GM12878 (cell line): ENCODE data around the gene FOSB. TPM values are rescaled to one million over a fixed set of nuclear protein-coding genes. Genes with fewer than 3 reads are reported as not detected.

ENCODE experiments used
- ATF7 ChIP-seq: fragments of 450-650 bp; IDR thresholded peaks from 2 replicates; pipeline ENCODE4 v1.6.1; 2016; ENCODE audit warnings: low read depth, mild to moderate bottlenecking
- CBFB ChIP-seq: IDR thresholded peaks from 2 replicates; pipeline ENCODE4 v1.6.1; 2016; ENCODE audit warnings: antibody characterized with exemption, low read depth
- CBX5 ChIP-seq: sonication (generic); IDR thresholded peaks from 2 replicates; pipeline ENCODE4 v1.6.1; 2016; ENCODE audit warnings: low read depth, moderate library complexity, mild to moderate bottlenecking, inconsistent platforms
- CHD4 ChIP-seq: fragments of 200-600 bp; sonication (generic); IDR thresholded peaks from 2 replicates; pipeline ENCODE4 v1.6.1; 2016; ENCODE audit warnings: mild to moderate bottlenecking
- ETV6 ChIP-seq, 2 experiments: fragments of 450-650 bp in 1 of 2; IDR thresholded peaks in 1 of 2; conservative IDR thresholded peaks in 1 of 2; 2 replicates each; pipeline ENCODE4 v1.6.1; 2014; ENCODE audit warnings: antibody characterized with exemption in 1 of 2, borderline replicate concordance in 1 of 2, low read depth in 1 of 2, mild to moderate bottlenecking in 1 of 2, moderate library complexity in 1 of 2
- HCFC1 ChIP-seq: fragments of 150-350 bp; IDR thresholded peaks from 2 replicates; pipeline ENCODE4 v1.6.1; 2014; ENCODE audit warnings: low read length
- IRF4 ChIP-seq: IDR thresholded peaks from 2 replicates; pipeline ENCODE4 v1.6.1; 2011; ENCODE audit warnings: low read depth, low read length
- JUND ChIP-seq: IDR thresholded peaks from 2 replicates; pipeline ENCODE4 v1.6.1; 2012; ENCODE audit warnings: low read depth, mild to moderate bottlenecking, low read length, improper control_type of control experiment, moderate library complexity
- MEF2A ChIP-seq: IDR thresholded peaks from 2 replicates; pipeline ENCODE4 v1.6.1; 2011; ENCODE audit warnings: low read depth, mild to moderate bottlenecking, low read length, moderate library complexity; ENCODE audit not compliant: insufficient read depth
- MTA2 ChIP-seq: fragments of 450-650 bp; IDR thresholded peaks from 2 replicates; pipeline ENCODE4 v1.6.1; 2016; ENCODE audit warnings: low read depth, mild to moderate bottlenecking, moderate library complexity
- NFXL1 ChIP-seq: fragments of 450-650 bp; IDR thresholded peaks from 2 replicates; pipeline ENCODE4 v1.6.1; 2017; ENCODE audit warnings: antibody characterized with exemption, mild to moderate bottlenecking, borderline replicate concordance
- PAX5 ChIP-seq: IDR thresholded peaks from 2 replicates; pipeline ENCODE4 v1.6.1; 2011; ENCODE audit warnings: low read depth, low read length, borderline replicate concordance
- PAX8 ChIP-seq: fragments of 450-650 bp; IDR thresholded peaks from 2 replicates; pipeline ENCODE4 v1.6.1; 2017; ENCODE audit warnings: mild to moderate bottlenecking, moderate library complexity
- RBBP5 ChIP-seq: fragments of 200-600 bp; sonication (generic); conservative IDR thresholded peaks from 2 replicates; pipeline ENCODE4 v1.6.1; 2016
- RELA ChIP-seq: fragments of 450-650 bp; IDR thresholded peaks from 2 replicates; pipeline ENCODE4 v1.8.0; 2014; ENCODE audit warnings: borderline replicate concordance; ENCODE audit not compliant: partially characterized antibody
- SREBF2 ChIP-seq: IDR thresholded peaks from 2 replicates; pipeline ENCODE4 v1.6.1; 2012; ENCODE audit warnings: mild to moderate bottlenecking, low read length
- SUZ12 ChIP-seq: fragments of 200-600 bp; sonication (generic); IDR thresholded peaks from one replicate; pipeline ENCODE4 v1.6.1; 2018; ENCODE audit warnings: antibody characterized with exemption, mild to moderate bottlenecking; ENCODE audit not compliant: unreplicated experiment
- TARDBP ChIP-seq: IDR thresholded peaks from 2 replicates; pipeline ENCODE4 v1.6.1; 2016; ENCODE audit warnings: borderline replicate concordance
- polyA plus RNA-seq, 11 experiments: library from polyadenylated mRNA; depleted of rRNA in 4 of 11; unstranded in 6 of 11; stranded (reverse) in 5 of 11; fragments of >200 nt; fragmentation: Nextera tagmentation in 4 of 11; fragmentation: Illumina TruSeq in 1 of 11; extraction: Ambion mirVana in 4 of 11; extraction: Trizol in 1 of 11; gene quantifications; 1 replicate in 1 of 11; 2 replicates in 10 of 11; pipeline versions ENCODE4 v1.2.1 to v1.2.3, GENCODE V29; 2011 to 2016; ENCODE audit warnings: inconsistent platforms in 2 of 11, missing spikeins in 2 of 11, low read depth in 1 of 11
- total RNA-seq, 4 experiments: library from RNA; depleted of rRNA in 3 of 4; stranded (reverse); fragments of >200 nt in 3 of 4; fragmentation: Illumina TruSeq in 1 of 4; extraction: Trizol in 1 of 4; gene quantifications; 2 replicates each; pipeline versions ENCODE4 v1.2.1 to v1.2.3, GENCODE V29; 2013 to 2021
- TF ChIP-seq, protein P1 (sequence below): IDR thresholded peaks from 2 replicates; pipeline ENCODE4 v1.6.1; 2011; ENCODE audit warnings: low read depth, low read length, improper control_type of control experiment, borderline replicate concordance
- TF ChIP-seq, protein P2 (sequence below): IDR thresholded peaks from 2 replicates; pipeline ENCODE4 v1.6.1; 2012; ENCODE audit warnings: low read depth, low read length, improper control_type of control experiment
- TF ChIP-seq, protein P3 (sequence below): IDR thresholded peaks from 2 replicates; pipeline ENCODE4 v1.6.1; 2012; ENCODE audit warnings: low read length, inconsistent platforms
- TF ChIP-seq, protein P4 (sequence below): fragments of 450-650 bp; IDR thresholded peaks from 2 replicates; pipeline ENCODE4 v1.6.1; 2017; ENCODE audit warnings: mild to moderate bottlenecking, moderate library complexity
- TF ChIP-seq, protein P5 (sequence below), 3 experiments: IDR thresholded peaks in 2 of 3; conservative IDR thresholded peaks in 1 of 3; 2 replicates each; pipeline ENCODE4 v1.5.1; 2011; ENCODE audit warnings: low read depth in 3 of 3, low read length in 3 of 3, mild to moderate bottlenecking in 3 of 3, control low read depth in 2 of 3, moderate library complexity in 2 of 3, inconsistent platforms in 1 of 3, mixed read lengths in 1 of 3; ENCODE audit not compliant: control insufficient read depth in 2 of 3, insufficient read depth in 1 of 3; ENCODE audit errors: extremely low read depth in 1 of 3

The FOSB gene
- total and polyA plus RNA-seq, 10 of the 15 experiments (the other 5 are each of a cell fraction or from before 2014, with no cell fraction given) = 0.06 to 0.56 (median 0.26) TPM

DNA sequence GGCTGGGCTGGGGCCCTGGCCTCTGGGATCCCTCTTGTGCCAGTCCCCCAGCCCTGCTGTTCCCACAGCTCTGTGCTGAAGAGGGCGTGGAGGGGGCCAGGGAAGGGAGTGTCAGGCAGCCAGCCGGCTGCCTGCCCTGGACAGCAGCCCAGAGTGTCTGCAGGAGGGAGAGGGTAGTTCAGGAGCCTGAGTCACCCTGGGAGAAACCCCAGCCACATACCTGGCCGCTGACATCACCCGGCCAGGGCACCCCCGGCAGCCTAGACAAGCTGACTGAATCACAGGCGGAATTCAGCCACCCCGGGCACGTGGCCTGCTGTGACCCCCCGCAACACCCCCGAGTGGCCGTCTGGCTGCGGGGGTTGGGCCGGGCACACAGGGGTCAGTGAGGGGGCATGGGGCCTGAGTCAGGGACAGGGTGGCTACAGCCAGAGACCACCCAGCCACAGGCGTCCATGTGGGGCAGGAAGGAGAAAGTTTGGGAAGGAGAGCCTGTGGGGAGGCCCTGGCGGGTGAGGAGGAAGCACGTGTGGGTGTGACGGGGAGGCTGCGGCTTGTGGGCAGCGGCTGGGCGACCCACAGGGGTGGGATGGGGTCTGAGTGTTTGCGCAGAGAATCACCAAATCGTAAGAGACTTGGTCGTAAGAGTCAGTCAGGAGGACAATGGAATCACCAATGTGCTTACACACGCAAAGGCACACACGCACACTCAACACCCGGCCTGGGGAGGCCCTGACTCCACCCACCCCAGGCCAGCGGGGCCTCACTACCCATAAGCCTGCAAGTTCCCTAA lies 11.9 kb upstream of the FOSB start (continued):
- TF ChIP-seq ATF7 = peak; percentile 64
- TF ChIP-seq NFXL1 = no peak
- TF ChIP-seq, protein P1, sequence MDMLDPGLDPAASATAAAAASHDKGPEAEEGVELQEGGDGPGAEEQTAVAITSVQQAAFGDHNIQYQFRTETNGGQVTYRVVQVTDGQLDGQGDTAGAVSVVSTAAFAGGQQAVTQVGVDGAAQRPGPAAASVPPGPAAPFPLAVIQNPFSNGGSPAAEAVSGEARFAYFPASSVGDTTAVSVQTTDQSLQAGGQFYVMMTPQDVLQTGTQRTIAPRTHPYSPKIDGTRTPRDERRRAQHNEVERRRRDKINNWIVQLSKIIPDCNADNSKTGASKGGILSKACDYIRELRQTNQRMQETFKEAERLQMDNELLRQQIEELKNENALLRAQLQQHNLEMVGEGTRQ = no peak
- no peak for TF ChIP-seq IRF4
- TF ChIP-seq, protein P2, sequence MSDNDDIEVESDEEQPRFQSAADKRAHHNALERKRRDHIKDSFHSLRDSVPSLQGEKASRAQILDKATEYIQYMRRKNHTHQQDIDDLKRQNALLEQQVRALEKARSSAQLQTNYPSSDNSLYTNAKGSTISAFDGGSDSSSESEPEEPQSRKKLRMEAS = peak; percentile 18; the same call in 1 of the 2 replicates
- no peak for TF ChIP-seq RELA
- TF ChIP-seq JUND = peak; percentile 35; the same call in 1 of the 2 replicates
- TF ChIP-seq, protein P3, sequence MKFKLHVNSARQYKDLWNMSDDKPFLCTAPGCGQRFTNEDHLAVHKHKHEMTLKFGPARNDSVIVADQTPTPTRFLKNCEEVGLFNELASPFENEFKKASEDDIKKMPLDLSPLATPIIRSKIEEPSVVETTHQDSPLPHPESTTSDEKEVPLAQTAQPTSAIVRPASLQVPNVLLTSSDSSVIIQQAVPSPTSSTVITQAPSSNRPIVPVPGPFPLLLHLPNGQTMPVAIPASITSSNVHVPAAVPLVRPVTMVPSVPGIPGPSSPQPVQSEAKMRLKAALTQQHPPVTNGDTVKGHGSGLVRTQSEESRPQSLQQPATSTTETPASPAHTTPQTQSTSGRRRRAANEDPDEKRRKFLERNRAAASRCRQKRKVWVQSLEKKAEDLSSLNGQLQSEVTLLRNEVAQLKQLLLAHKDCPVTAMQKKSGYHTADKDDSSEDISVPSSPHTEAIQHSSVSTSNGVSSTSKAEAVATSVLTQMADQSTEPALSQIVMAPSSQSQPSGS = no peak
- TF ChIP-seq, protein P4, sequence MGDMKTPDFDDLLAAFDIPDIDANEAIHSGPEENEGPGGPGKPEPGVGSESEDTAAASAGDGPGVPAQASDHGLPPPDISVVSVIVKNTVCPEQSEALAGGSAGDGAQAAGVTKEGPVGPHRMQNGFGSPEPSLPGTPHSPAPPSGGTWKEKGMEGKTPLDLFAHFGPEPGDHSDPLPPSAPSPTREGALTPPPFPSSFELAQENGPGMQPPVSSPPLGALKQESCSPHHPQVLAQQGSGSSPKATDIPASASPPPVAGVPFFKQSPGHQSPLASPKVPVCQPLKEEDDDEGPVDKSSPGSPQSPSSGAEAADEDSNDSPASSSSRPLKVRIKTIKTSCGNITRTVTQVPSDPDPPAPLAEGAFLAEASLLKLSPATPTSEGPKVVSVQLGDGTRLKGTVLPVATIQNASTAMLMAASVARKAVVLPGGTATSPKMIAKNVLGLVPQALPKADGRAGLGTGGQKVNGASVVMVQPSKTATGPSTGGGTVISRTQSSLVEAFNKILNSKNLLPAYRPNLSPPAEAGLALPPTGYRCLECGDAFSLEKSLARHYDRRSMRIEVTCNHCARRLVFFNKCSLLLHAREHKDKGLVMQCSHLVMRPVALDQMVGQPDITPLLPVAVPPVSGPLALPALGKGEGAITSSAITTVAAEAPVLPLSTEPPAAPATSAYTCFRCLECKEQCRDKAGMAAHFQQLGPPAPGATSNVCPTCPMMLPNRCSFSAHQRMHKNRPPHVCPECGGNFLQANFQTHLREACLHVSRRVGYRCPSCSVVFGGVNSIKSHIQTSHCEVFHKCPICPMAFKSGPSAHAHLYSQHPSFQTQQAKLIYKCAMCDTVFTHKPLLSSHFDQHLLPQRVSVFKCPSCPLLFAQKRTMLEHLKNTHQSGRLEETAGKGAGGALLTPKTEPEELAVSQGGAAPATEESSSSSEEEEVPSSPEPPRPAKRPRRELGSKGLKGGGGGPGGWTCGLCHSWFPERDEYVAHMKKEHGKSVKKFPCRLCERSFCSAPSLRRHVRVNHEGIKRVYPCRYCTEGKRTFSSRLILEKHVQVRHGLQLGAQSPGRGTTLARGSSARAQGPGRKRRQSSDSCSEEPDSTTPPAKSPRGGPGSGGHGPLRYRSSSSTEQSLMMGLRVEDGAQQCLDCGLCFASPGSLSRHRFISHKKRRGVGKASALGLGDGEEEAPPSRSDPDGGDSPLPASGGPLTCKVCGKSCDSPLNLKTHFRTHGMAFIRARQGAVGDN = no peak
- TF ChIP-seq TARDBP = no peak
- no peak for TF ChIP-seq HCFC1
- TF ChIP-seq CBX5 = no peak
- TF ChIP-seq SUZ12 = no peak
- no peak for TF ChIP-seq CHD4
- no peak for TF ChIP-seq PAX5
- no peak; the same call in 1 of the 2 replicates for TF ChIP-seq MTA2
- 0 out of 2 replicates have a peak, but pooled peaks have one; percentile 12 for TF ChIP-seq CBFB
- no peak for TF ChIP-seq ETV6 (conservative IDR thresholded peaks at IDR 0.05 in 1 of 2, IDR thresholded peaks at IDR 0.05 in 1 of 2; ENCODE audit: borderline replicate concordance in 1 of 2, low read depth in 1 of 2)
- no peak for TF ChIP-seq MEF2A
- TF ChIP-seq, protein P5, sequence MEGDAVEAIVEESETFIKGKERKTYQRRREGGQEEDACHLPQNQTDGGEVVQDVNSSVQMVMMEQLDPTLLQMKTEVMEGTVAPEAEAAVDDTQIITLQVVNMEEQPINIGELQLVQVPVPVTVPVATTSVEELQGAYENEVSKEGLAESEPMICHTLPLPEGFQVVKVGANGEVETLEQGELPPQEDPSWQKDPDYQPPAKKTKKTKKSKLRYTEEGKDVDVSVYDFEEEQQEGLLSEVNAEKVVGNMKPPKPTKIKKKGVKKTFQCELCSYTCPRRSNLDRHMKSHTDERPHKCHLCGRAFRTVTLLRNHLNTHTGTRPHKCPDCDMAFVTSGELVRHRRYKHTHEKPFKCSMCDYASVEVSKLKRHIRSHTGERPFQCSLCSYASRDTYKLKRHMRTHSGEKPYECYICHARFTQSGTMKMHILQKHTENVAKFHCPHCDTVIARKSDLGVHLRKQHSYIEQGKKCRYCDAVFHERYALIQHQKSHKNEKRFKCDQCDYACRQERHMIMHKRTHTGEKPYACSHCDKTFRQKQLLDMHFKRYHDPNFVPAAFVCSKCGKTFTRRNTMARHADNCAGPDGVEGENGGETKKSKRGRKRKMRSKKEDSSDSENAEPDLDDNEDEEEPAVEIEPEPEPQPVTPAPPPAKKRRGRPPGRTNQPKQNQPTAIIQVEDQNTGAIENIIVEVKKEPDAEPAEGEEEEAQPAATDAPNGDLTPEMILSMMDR (IDR thresholded peaks at IDR 0.05 in 2 of 3, conservative IDR thresholded peaks at IDR 0.05 in 1 of 3; ENCODE audit: control insufficient read depth in 2 of 3, extremely low read depth in 1 of 3, insufficient read depth in 1 of 3, low read depth in 3 of 3, low read length in 3 of 3) = no peak
- TF ChIP-seq PAX8 = no peak
- no peak for TF ChIP-seq SREBF2
- TF ChIP-seq RBBP5 = no peak
